ENCODE measurements around the gene ANKDD1A. TPM values are rescaled to one million over a fixed set of nuclear protein-coding genes. Genes with fewer than 3 reads are reported as not detected.
A peak's percentile ranks its signal among the peaks of the same experiment; 100 is the strongest.

The ANKDD1A gene
- total RNA-seq, 1 donor from 2014 or later, result 1.4 TPM

- intact Hi-C loops (cut with DNase I), result no loop called here
- ATAC-seq (ENCODE audit: poor library complexity) (peak; percentile 4), DNase-seq (no peak)
Observed at GRCh38 chr15:64912379-64913325, 950 bp downstream of the ANKDD1A start.

- intact Hi-C loops (cut with DNase I), result no loop called here
- DNase-seq (no peak), ATAC-seq (ENCODE audit: poor library complexity) (no peak)
Observed at GRCh38 chr15:64915518-64916227, 4.0 kb downstream of the ANKDD1A start.

- DNase-seq (no peak), ATAC-seq (ENCODE audit: poor library complexity) (no peak)
- intact Hi-C loops (cut with DNase I), result no loop called here
Observed at GRCh38 chr15:64916365-64916764, 4.7 kb downstream of the ANKDD1A start.

GRCh38 chr15:64917211-64917610 lies 5.5 kb downstream of the ANKDD1A start:
- DNase-seq, result no peak
- intact Hi-C loops (cut with DNase I), result no loop called here

GRCh38 chr15:64919721-64920120 lies 8.0 kb downstream of the ANKDD1A start:
- no peak for DNase-seq
- no peak for ATAC-seq (ENCODE audit: poor library complexity)
- intact Hi-C loops (cut with DNase I), result no loop called here

More at GRCh38 chr15:64917211-64917610, 5.5 kb downstream of the ANKDD1A start:
- no peak for ATAC-seq (ENCODE audit: poor library complexity)

- intact Hi-C loops (cut with DNase I), result no loop called here
- DNase-seq (no peak), ATAC-seq (ENCODE audit: poor library complexity) (no peak)
Observed at GRCh38 chr15:64921711-64922110, 10.0 kb downstream of the ANKDD1A start.

- no peak for ATAC-seq (ENCODE audit: poor library complexity)
- intact Hi-C loops (cut with DNase I), result no loop called here
- DNase-seq, result no peak
Observed at GRCh38 chr15:64923546-64923945, 11.8 kb downstream of the ANKDD1A start.

GRCh38 chr15:64925335-64926330 lies 13.9 kb downstream of the ANKDD1A start:
- DNase-seq (no peak), ATAC-seq (ENCODE audit: poor library complexity) (no peak)
- intact Hi-C loops (cut with DNase I), result no loop called here

- no peak for DNase-seq
- no peak for ATAC-seq (ENCODE audit: poor library complexity)
- intact Hi-C loops (cut with DNase I), result no loop called here
Observed at GRCh38 chr15:64926661-64927060, 15.0 kb downstream of the ANKDD1A start.

GRCh38 chr15:64928626-64929220 lies 17.0 kb downstream of the ANKDD1A start:
- intact Hi-C loops (cut with DNase I), result no loop called here
- peak; percentile 40 for ATAC-seq (ENCODE audit: poor library complexity)

GRCh38 chr15:64930019-64930652 lies 18.4 kb downstream of the ANKDD1A start:
- no peak for DNase-seq
- intact Hi-C loops (cut with DNase I), result no loop called here
- no peak for ATAC-seq (ENCODE audit: poor library complexity)

More at GRCh38 chr15:64928626-64929220, 17.0 kb downstream of the ANKDD1A start:
- no peak for DNase-seq

GRCh38 chr15:64930778-64931371 lies 19.2 kb downstream of the ANKDD1A start:
- no peak for ATAC-seq (ENCODE audit: poor library complexity)
- DNase-seq, result no peak
- intact Hi-C loops (cut with DNase I), result no loop called here

GRCh38 chr15:64931381-64931780 lies 19.7 kb downstream of the ANKDD1A start:
- intact Hi-C loops (cut with DNase I), result no loop called here
- ATAC-seq (ENCODE audit: poor library complexity), result no peak

GRCh38 chr15:64934023-64934422 lies 22.3 kb downstream of the ANKDD1A start:
- intact Hi-C loops (cut with DNase I), result no loop called here
- ATAC-seq (ENCODE audit: poor library complexity) (no peak), DNase-seq (no peak)

More at GRCh38 chr15:64931381-64931780, 19.7 kb downstream of the ANKDD1A start:
- DNase-seq, result no peak

GRCh38 chr15:64938192-64938591 lies 26.5 kb downstream of the ANKDD1A start:
- DNase-seq, result no peak
- ATAC-seq (ENCODE audit: poor library complexity), result no peak
- intact Hi-C loops (cut with DNase I), result no loop called here

GRCh38 chr15:64942356-64942755 lies 30.7 kb downstream of the ANKDD1A start:
- ATAC-seq (ENCODE audit: poor library complexity) (no peak), DNase-seq (no peak)
- intact Hi-C loops (cut with DNase I), result no loop called here

- ATAC-seq (ENCODE audit: poor library complexity), result no peak
Observed at GRCh38 chr15:64943512-64944225, 32.0 kb downstream of the ANKDD1A start.

More at GRCh38 chr15:64943512-64944225, 32.0 kb downstream of the ANKDD1A start:
- DNase-seq, result no peak
- intact Hi-C loops (cut with DNase I), result no loop called here
